Suprapubic skin (tissue), 4 donors: ENCODE results near the gene MANSC4. TPM values are rescaled to one million over a fixed set of nuclear protein-coding genes. Genes with fewer than 3 reads are reported as not detected.

Experiments used
- DNase-seq, 2 donors: peaks; one replicate each; pipeline ENCODE4 v3.0.0-alpha.2; 2019; ENCODE audit warnings: low spot score in 2 of 2
- H3K27ac ChIP-seq: fragments of 200-600 bp; sonication (generic); one replicate; pipeline ENCODE4 v1.5.1; 2019
- H3K27me3 ChIP-seq: fragments of 200-600 bp; sonication (generic); one replicate; pipeline ENCODE4 v1.5.1; 2019
- H3K36me3 ChIP-seq: fragments of 200-600 bp; sonication (generic); one replicate; pipeline ENCODE4 v1.5.1; 2019
- H3K4me1 ChIP-seq: fragments of 200-600 bp; sonication (generic); one replicate; pipeline ENCODE4 v1.5.1; 2019
- H3K4me3 ChIP-seq: fragments of 200-600 bp; sonication (generic); one replicate; pipeline ENCODE4 v1.5.1; 2019; ENCODE audit warnings: mild to moderate bottlenecking
- H3K9me3 ChIP-seq: fragments of 200-600 bp; sonication (generic); one replicate; pipeline ENCODE4 v1.5.1; 2019
- EP300 ChIP-seq: sonication (generic); formaldehyde crosslinking; IDR thresholded peaks from one replicate; pipeline ENCODE4 v1.6.1; 2017; ENCODE audit warnings: antibody characterized with exemption
- POLR2A ChIP-seq, 2 donors: fragments of 450-650 bp; IDR thresholded peaks; one replicate each; pipeline ENCODE4 v1.6.1; 2017; ENCODE audit warnings: antibody characterized with exemption in 2 of 2, mild to moderate bottlenecking in 2 of 2, moderate library complexity in 2 of 2
- POLR2AphosphoS5 ChIP-seq, 3 donors: sonication (generic); formaldehyde crosslinking; IDR thresholded peaks; one replicate each; pipeline ENCODE4 v1.6.1; 2017; ENCODE audit warnings: antibody characterized with exemption in 3 of 3
- WGBS: methylation state at CpG from one replicate; pipeline ENCODE4 v1.1.5; 2018; 5-methylcytosine and 5-hydroxymethylcytosine counted together
- total RNA-seq, 4 donors: library from RNA; depleted of rRNA; stranded (reverse); fragments of >200 nt; gene quantifications; one replicate each; pipeline ENCODE4 v1.1.0, GENCODE V29; 2016
- TF ChIP-seq, protein P1 (sequence below), 2 donors: fragments of 200-600 bp in 1 of 2; fragments of 450-650 bp in 1 of 2; sonication (generic) in 1 of 2; IDR thresholded peaks; one replicate each; pipeline ENCODE4 v1.5.1; 2016 to 2019; ENCODE audit warnings: antibody characterized with exemption in 2 of 2, mild to moderate bottlenecking in 1 of 2, moderate library complexity in 1 of 2

The MANSC4 gene
- total RNA-seq, 4 donors from 2014 or later: not detected

DNA sequence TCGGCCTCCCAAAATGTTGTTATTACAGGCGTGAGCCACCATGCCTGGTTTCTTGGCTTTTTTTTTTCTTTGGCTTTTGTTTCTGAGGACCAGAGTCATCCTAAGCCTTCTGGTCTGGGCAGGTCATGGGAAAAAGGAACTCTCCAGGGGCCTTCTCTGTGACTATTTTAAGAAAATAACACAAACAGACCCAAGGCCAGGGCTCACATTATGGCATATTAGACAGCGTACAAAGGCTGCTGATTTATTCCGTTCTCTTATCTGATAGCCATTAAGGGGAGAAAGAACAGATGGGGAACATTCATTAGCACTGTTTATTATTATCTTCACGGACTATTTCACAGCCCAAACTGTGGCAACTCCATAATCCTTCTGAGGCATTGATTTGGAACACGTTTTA is 28.8 kb upstream of the MANSC4 start:
- 59% methylated on average over 6 of the region's 6 CpGs for WGBS
- no peak overlapping the region for H3K4me3 ChIP-seq
- no peaks in the 10 kb centered on the region for H3K4me1 ChIP-seq
- no peak for DNase-seq
- H3K27me3 ChIP-seq: no peaks in the 10 kb centered on the region
- no peak for TF ChIP-seq POLR2A (IDR thresholded peaks at IDR 0.05)
- TF ChIP-seq POLR2AphosphoS5 (IDR thresholded peaks at IDR 0.05): no peak
- TF ChIP-seq, protein P1, sequence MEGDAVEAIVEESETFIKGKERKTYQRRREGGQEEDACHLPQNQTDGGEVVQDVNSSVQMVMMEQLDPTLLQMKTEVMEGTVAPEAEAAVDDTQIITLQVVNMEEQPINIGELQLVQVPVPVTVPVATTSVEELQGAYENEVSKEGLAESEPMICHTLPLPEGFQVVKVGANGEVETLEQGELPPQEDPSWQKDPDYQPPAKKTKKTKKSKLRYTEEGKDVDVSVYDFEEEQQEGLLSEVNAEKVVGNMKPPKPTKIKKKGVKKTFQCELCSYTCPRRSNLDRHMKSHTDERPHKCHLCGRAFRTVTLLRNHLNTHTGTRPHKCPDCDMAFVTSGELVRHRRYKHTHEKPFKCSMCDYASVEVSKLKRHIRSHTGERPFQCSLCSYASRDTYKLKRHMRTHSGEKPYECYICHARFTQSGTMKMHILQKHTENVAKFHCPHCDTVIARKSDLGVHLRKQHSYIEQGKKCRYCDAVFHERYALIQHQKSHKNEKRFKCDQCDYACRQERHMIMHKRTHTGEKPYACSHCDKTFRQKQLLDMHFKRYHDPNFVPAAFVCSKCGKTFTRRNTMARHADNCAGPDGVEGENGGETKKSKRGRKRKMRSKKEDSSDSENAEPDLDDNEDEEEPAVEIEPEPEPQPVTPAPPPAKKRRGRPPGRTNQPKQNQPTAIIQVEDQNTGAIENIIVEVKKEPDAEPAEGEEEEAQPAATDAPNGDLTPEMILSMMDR (IDR thresholded peaks at IDR 0.05): no peak
- TF ChIP-seq EP300: no peak
- H3K27ac ChIP-seq: no peak overlapping the region
- H3K9me3 ChIP-seq: no peaks in the 10 kb centered on the region
- H3K36me3 ChIP-seq: no peaks in the 10 kb centered on the region

DNA sequence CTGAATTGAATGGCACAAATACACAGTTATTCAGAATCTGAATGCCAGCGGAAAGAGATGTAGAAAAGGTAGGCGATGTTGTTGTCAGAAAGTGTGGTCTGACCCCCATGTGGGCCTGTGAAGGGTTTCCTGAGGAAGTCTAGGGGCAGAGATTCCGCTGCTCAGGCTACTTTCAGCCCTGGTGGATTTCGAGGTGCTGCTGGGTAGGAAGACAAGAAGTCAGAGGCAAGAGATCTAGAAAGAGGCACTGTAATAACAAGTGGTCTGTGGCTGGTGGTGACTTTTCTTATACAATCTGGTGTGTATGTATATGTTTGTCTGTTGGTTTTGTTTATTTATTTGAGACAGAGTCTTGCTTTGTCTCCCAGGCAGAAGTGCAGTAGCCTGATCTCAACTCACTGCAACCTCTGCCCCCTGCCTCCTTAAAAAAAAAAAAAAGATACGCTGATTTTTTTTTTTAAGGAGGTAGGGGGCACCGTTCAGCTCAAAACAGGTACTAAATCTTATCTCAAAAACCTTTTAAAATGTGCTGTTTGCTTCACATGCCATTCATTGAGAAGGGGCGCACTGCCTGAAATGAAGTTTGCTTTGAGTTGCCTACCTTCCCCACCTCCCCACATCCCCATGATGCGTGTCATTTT is 27.1 kb upstream of the MANSC4 start:
- Histone ChIP-seq H3K27ac (no peak overlapping the region), H3K27me3 (no peaks in the 10 kb centered on the region), H3K9me3 (no peaks in the 10 kb centered on the region), H3K36me3 (no peaks in the 10 kb centered on the region), H3K4me1 (no peaks in the 10 kb centered on the region), H3K4me3 (no peak overlapping the region)
- no peak for TF ChIP-seq POLR2AphosphoS5 (IDR thresholded peaks at IDR 0.05)
- DNase-seq: no peak
- 64% methylated on average over 8 of the region's 8 CpGs for WGBS

DNA sequence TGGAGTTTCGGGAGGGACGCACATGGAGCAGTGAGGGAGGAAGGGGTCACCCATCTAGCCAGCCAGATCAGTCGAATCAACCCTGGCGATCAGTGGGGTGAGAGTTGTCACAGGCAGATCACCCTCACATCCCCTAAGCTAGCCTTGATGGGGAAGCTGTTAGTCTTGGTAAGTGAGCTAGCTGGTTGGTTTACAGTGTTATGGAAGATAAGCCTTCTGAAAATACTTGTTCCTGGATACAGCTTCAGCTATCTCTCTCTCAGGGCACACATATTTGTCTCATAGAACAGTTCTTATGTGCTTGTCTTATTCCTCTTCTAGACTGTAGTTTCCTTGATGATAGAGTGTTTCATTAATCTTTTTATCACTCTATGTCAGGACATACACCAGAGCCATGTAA is 26.2 kb upstream of the MANSC4 start:
- no peak for DNase-seq
- TF ChIP-seq POLR2AphosphoS5 (IDR thresholded peaks at IDR 0.05) (no peak), POLR2A (IDR thresholded peaks at IDR 0.05) (no peak), EP300 (no peak)
- TF ChIP-seq, protein P1 (IDR thresholded peaks at IDR 0.05): no peak
- H3K4me1 ChIP-seq: no peaks in the 10 kb centered on the region

DNA sequence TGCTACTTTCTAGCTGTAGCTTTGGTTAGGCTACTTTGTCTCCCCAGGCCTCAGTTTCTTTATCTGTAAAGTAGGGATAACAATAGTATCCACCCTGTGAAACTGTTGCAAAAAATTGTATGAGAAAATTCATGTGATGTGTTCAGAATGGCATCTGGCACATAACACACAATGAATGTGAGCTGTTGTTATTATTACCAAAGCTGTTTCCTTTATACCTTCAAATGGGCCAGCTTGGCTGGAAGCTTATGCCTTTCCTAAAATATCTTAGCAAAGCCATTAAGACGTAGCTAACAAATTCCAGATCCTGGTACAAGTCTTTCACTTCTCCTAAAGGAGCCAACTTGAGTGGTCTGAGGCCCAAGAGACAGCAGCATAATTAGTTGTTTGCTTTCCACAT is 25.2 kb upstream of the MANSC4 start:
- Histone ChIP-seq H3K4me3 (no peak overlapping the region), H3K9me3 (no peaks in the 10 kb centered on the region), H3K36me3 (no peaks in the 10 kb centered on the region), H3K27ac (no peak overlapping the region), H3K4me1 (no peaks in the 10 kb centered on the region), H3K27me3 (no peaks in the 10 kb centered on the region)
- no peak for DNase-seq
- 55% methylated on average over 1 of the region's 1 CpG for WGBS
- TF ChIP-seq POLR2A (IDR thresholded peaks at IDR 0.05): no peak
- no peak for TF ChIP-seq POLR2AphosphoS5 (IDR thresholded peaks at IDR 0.05)
- TF ChIP-seq, protein P1 (IDR thresholded peaks at IDR 0.05): no peak
- TF ChIP-seq EP300: no peak

More for the DNA sequence above, 26.2 kb upstream of the MANSC4 start:
- H3K4me3 ChIP-seq: no peak overlapping the region
- no peaks in the 10 kb centered on the region for H3K36me3 ChIP-seq
- H3K9me3 ChIP-seq: no peaks in the 10 kb centered on the region
- no peak overlapping the region for H3K27ac ChIP-seq
- WGBS: 80% methylated on average over 4 of the region's 4 CpGs
- no peaks in the 10 kb centered on the region for H3K27me3 ChIP-seq

DNA sequence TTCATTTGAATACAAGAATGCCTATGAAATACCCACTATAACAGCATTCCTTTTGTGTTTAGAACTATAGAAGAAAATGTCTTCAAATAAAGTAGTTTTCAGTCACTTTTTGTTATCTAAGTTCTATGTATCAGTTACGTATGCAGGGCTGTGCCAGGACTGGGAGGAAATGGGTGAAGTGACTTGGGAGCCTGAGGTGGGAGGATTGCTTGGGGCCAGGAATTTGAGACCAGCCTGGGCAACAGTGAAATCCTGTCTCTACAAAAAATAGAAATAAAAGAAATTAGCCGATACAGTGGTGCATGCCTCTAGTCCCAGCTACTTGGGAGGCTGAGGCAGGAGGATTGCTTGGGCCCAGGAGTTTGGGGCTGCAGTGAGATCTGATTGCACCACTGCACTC is 22.9 kb upstream of the MANSC4 start:
- no peak for DNase-seq
- H3K27ac ChIP-seq: no peak overlapping the region
- 86% methylated on average over 2 of the region's 2 CpGs for WGBS
- H3K36me3 ChIP-seq: peaks cover 14% of the 10 kb centered on the region
- H3K4me3 ChIP-seq: no peak overlapping the region
- no peaks in the 10 kb centered on the region for H3K27me3 ChIP-seq
- no peaks in the 10 kb centered on the region for H3K4me1 ChIP-seq
- H3K9me3 ChIP-seq: no peaks in the 10 kb centered on the region
- TF ChIP-seq POLR2AphosphoS5 (IDR thresholded peaks at IDR 0.05) (no peak), POLR2A (IDR thresholded peaks at IDR 0.05) (no peak)
- TF ChIP-seq, protein P1 (IDR thresholded peaks at IDR 0.05): no peak

DNA sequence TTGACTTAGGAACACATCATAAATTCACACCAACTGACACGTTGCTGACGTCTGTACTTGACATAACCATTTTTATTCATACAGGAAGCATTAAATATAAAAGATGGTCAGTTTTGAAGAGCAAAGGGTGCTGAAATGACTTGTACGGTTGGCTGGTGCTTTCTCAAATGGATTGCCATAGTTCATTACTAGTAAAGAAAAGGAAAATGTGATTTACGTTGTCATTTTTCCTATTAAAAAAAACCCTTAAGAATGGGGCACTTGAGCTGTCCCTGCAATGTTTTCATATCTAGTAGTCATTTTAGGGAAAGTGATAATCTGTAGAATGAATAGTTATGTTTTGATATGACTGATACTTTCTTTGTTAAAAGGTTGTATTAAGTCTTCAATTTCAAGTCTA is 22.5 kb upstream of the MANSC4 start:
- WGBS: 67% methylated on average over 4 of the region's 4 CpGs

More for the DNA sequence above, 22.5 kb upstream of the MANSC4 start:
- H3K27me3 ChIP-seq: no peaks in the 10 kb centered on the region
- no peaks in the 10 kb centered on the region for H3K4me1 ChIP-seq
- H3K4me3 ChIP-seq: no peak overlapping the region
- H3K27ac ChIP-seq: no peak overlapping the region
- H3K9me3 ChIP-seq: no peaks in the 10 kb centered on the region
- TF ChIP-seq POLR2AphosphoS5 (IDR thresholded peaks at IDR 0.05) (no peak), POLR2A (IDR thresholded peaks at IDR 0.05) (no peak), EP300 (no peak)
- TF ChIP-seq, protein P1 (IDR thresholded peaks at IDR 0.05): no peak
- DNase-seq: no peak
- peaks cover 18% of the 10 kb centered on the region for H3K36me3 ChIP-seq
